Measurements from ENCODE around the gene FRAT2. TPM values are rescaled to one million over a fixed set of nuclear protein-coding genes. Genes with fewer than 3 reads are reported as not detected.

Gene FRAT2
- total RNA-seq, 4 donors from 2014 or later = 40.9 to 62.0 (median 57.7) TPM

DNA sequence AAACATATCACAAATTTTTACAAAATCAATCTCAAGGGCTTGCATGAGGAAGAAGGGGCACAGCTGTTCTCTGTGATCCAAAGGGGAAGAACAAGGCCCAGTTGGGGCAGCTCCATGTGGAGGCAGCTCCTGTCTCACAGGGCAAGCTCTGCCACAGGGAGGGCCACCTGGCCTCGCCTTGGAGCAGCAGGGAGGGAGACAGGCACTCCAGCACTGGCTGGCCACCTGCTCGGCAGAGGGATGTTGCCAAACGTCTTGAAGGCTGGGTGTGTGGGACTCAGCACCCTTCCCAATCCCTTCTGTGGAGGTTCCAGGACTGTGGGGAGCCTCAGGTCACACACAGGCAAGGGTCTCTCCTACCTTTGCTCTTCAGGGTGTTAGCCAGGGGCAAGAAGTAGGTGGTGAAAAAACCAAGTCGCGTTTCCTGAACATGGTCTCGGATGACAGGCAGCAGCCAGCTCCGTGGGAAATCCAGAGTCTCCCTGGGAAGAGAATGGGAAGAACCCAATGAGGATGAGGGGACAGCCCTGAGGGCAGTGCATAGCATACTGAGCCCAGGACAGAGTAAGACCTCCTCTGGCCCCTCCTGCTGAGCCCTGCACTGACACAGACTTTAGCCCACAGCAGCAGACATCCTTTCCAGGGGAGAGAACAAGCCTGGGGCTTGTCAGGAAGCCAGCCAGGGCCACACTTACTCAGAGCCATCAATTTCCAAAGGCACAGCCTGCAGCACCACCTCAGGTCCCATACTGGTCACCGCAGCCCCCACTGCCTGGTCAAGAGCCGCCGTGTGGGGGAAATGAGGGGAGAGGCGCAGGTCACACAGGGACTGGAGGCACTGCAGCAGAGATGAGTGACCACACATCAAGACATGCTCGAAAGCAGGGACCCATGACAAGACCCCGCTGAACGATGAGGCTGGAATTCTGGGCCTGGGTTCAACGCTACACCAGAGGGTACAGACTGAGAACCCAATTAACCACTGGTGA is 44.7 kb upstream of the FRAT2 start:
- TF ChIP-seq POLR2A (IDR thresholded peaks at IDR 0.05) = no peak
- TF ChIP-seq, protein P1, sequence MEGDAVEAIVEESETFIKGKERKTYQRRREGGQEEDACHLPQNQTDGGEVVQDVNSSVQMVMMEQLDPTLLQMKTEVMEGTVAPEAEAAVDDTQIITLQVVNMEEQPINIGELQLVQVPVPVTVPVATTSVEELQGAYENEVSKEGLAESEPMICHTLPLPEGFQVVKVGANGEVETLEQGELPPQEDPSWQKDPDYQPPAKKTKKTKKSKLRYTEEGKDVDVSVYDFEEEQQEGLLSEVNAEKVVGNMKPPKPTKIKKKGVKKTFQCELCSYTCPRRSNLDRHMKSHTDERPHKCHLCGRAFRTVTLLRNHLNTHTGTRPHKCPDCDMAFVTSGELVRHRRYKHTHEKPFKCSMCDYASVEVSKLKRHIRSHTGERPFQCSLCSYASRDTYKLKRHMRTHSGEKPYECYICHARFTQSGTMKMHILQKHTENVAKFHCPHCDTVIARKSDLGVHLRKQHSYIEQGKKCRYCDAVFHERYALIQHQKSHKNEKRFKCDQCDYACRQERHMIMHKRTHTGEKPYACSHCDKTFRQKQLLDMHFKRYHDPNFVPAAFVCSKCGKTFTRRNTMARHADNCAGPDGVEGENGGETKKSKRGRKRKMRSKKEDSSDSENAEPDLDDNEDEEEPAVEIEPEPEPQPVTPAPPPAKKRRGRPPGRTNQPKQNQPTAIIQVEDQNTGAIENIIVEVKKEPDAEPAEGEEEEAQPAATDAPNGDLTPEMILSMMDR (IDR thresholded peaks at IDR 0.05) = no peak
- intact Hi-C loops (cut with DNase I; ENCODE audit: low total_unique reads) = no loop called here
- no peak for DNase-seq (ENCODE audit: low spot score in 2 of 2)
- no peak overlapping the region for H3K4me3 ChIP-seq (ENCODE audit: low read depth, poor library complexity, severe bottlenecking)
- WGBS, 2 donors = 82 to 83% methylated on average over 15 of the region's 15 CpGs

DNA sequence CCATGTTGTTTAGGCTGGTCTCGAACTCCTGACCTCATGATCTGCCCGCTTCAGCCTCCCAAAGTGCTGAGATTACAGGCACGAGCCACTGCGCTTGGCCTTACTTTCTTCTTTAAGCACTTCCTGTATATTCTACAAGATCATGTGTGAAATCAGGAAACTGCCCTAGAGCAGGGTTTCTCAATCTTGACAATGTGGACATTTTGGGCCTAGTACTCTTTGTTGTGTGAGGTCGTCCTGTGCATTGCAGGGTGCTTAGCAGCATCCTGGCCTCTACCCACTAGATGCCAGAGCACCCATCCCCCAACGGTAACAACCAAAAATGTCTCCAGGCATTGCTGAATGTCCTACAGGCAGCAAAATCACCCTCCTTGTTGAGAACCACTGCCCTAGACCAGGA is 41.9 kb upstream of the FRAT2 start:
- no peak for DNase-seq (ENCODE audit: low spot score in 2 of 2)
- intact Hi-C loops (cut with DNase I; ENCODE audit: low total_unique reads) = no loop called here
- no peak overlapping the region for H3K4me3 ChIP-seq (ENCODE audit: low read depth, poor library complexity, severe bottlenecking)
- TF ChIP-seq POLR2A (IDR thresholded peaks at IDR 0.05) = no peak
- TF ChIP-seq, protein P1 (IDR thresholded peaks at IDR 0.05) = no peak
- 91 to 97% methylated on average over 6 of the region's 6 CpGs for WGBS, 2 donors

DNA sequence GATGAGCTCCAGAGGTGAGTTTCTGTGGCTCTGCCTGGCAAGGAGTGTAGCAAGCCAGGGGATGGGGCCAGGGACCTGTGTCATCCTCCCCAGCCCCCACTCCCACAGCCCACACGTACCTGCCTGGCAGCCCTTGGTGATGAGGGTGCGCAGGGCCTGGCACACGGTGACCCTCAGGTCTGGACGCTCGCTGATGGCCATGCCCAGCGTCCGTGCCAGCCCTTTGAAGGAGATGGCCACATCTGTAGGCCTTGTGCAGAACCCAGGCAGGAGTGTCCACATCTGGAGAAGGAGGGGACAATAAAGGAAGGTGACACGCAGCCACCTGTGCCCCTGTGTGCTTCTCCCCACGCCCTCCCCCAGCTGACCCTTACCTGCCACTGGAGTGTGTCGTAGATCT is 38.9 kb upstream of the FRAT2 start:
- intact Hi-C loops (cut with DNase I; ENCODE audit: low total_unique reads) = no loop called here
- no peak for DNase-seq (ENCODE audit: low spot score in 2 of 2)
- no peak for TF ChIP-seq POLR2A (IDR thresholded peaks at IDR 0.05)
- TF ChIP-seq, protein P1 (IDR thresholded peaks at IDR 0.05) = no peak
- no peak overlapping the region for H3K4me3 ChIP-seq (ENCODE audit: low read depth, poor library complexity, severe bottlenecking)
- 95 to 100% methylated on average over 2 to 8 of the region's 10 CpGs for WGBS, 2 donors

DNA sequence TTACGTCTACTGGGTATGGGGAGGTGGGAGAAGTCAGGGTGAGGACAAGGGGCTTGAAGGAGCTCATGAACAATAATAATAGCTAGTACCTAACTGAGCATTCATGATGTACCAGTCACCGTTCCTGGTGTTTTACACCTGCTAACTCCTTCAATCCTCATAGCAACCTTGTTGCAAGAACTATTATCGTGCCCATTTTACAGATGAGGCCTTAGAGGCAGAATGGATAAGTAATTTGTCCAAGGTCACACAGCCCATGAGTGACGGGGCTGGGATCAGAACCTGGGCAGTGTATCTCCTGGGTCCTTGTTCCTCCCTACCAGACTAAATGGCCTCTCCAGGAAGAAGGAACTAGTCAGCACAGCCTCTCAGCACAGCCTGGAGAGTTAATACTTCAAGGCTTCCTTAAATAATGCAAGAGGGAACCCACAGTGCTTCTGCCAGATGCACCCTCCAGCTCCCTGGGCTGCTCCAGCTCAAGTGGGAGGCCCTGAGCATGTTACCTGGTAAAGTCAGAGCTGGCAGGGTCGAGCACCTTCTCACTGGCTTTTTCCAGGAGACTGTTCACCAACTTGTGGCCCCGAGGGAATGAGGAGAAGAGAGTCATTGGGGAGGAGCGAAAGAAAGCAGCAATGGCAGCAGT is 37.8 kb upstream of the FRAT2 start:
- intact Hi-C loops (cut with DNase I; ENCODE audit: low total_unique reads) = no loop called here
- DNase-seq (ENCODE audit: low spot score in 2 of 2) = no peak
- no peak overlapping the region for H3K4me3 ChIP-seq (ENCODE audit: low read depth, poor library complexity, severe bottlenecking)
- no peak for TF ChIP-seq POLR2A (IDR thresholded peaks at IDR 0.05)
- TF ChIP-seq, protein P1 (IDR thresholded peaks at IDR 0.05) = no peak
- 91 to 99% methylated on average over 7 of the region's 7 CpGs for WGBS, 2 donors

DNA sequence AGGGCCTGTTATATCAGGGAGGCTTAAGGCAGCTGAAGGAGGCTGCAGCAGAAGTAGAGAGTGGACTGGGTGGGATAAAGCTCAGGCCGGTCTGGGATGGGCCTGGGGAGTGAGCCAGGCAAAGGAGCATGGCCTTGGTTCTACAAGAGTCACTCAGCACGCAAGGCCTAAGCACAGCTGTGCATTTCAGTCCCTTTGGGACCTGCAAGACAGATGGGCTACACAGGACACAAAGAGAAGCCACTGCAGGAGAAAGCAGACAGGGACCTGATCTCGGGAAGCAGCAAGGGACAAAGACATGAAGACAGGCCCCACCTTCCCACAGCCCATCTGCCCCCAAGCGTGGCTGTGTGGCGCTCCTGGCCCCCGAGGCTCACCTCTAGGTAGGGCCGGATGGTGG is 37.2 kb upstream of the FRAT2 start:
- DNase-seq (ENCODE audit: low spot score in 2 of 2) = no peak
- H3K4me3 ChIP-seq (ENCODE audit: low read depth, poor library complexity, severe bottlenecking) = no peak overlapping the region
- intact Hi-C loops (cut with DNase I; ENCODE audit: low total_unique reads) = no loop called here
- 87 to 96% methylated on average over 7 of the region's 7 CpGs for WGBS, 2 donors
- no peak for TF ChIP-seq POLR2A (IDR thresholded peaks at IDR 0.05)
- TF ChIP-seq, protein P1 (IDR thresholded peaks at IDR 0.05) = no peak
